K562 (cell line): ENCODE results near the gene GPRIN3. TPM values are rescaled to one million over a fixed set of nuclear protein-coding genes. Genes with fewer than 3 reads are reported as not detected.

Source experiments
- ATAC-seq: fragments of 200-7000 bp; cut with Tn5 transposase; 3 replicates; pipeline ENCODE4 v1.9.1; 2020; ENCODE audit warnings: moderate library complexity
- BruUV-seq: library from RNA; stranded (reverse); fragments of 400-500 nt; replicated peaks from 2 replicates; lab custom pipeline; 2021; lab: Mats Ljungman, UMichigan
- CTCF ChIA-PET: fragments of 300-600 bp; formaldehyde crosslinking; extraction: SDS; loops from one replicate; lab custom pipeline; 2021; ENCODE audit warnings: low intra/inter-chr PET ratio; lab: Yijun Ruan, JAX
- POLR2A ChIA-PET: fragments of 300-600, 350-650 bp; sonication (Branson Sonifier 250); formaldehyde crosslinking; extraction: SDS; loops from one replicate; lab custom pipeline; 2021; ENCODE audit warnings: antibody characterized with exemption, inconsistent platforms; lab: Yijun Ruan, JAX
- DNase-seq, 4 experiments: peaks; one replicate each; pipeline versions ENCODE4 v3.0.0 to v3.0.0-alpha.2; 2011 to 2018; ENCODE audit warnings: low spot score in 3 of 4, mixed read lengths in 3 of 4; ENCODE audit errors: extremely low read depth in 1 of 4
- FAIRE-seq: peaks from 2 replicates; lab custom pipeline; 2011; peaks lifted over from hg19 to GRCh38; lab: Jason Lieb, UNC
- H2AFZ ChIP-seq: 2 replicates; pipeline ENCODE4 v1.6.0; 2011; ENCODE audit warnings: low read depth, low read length, control low read depth, inconsistent platforms
- H3K27ac ChIP-seq: fragments of 200-600 bp; 3 replicates; pipeline ENCODE4 v1.8.0; 2011; ENCODE audit warnings: low read depth, mild to moderate bottlenecking, control low read depth, inconsistent platforms, low read length, moderate library complexity, mixed read lengths; ENCODE audit errors: extremely low read depth
- H3K27me3 ChIP-seq, 2 experiments: fragments of 300-600 bp in 1 of 2; 2 replicates in 1 of 2; 3 replicates in 1 of 2; pipeline versions ENCODE4 v1.6.0 to v1.8.0; 2011; ENCODE audit warnings: inconsistent platforms in 2 of 2, low read length in 2 of 2, mild to moderate bottlenecking in 1 of 2, mixed read lengths in 1 of 2, moderate library complexity in 1 of 2; ENCODE audit not compliant: control insufficient read depth in 2 of 2, insufficient read depth in 2 of 2
- H3K36me3 ChIP-seq: fragments of 300-600 bp; 3 replicates; pipeline ENCODE4 v1.8.0; 2011; ENCODE audit warnings: mild to moderate bottlenecking, low read length, inconsistent platforms; ENCODE audit not compliant: control insufficient read depth, insufficient read depth
- H3K4me1 ChIP-seq, 2 experiments: fragments of 200-600 bp in 1 of 2; replicated peaks in 1 of 2; 2 replicates in 1 of 2; 3 replicates in 1 of 2; pipeline versions ENCODE4 v1.5.1 to v1.8.0; 2011; ENCODE audit warnings: inconsistent platforms in 2 of 2, low read length in 2 of 2, mild to moderate bottlenecking in 1 of 2, mixed read lengths in 1 of 2, moderate library complexity in 1 of 2; ENCODE audit not compliant: control insufficient read depth in 2 of 2, insufficient read depth in 2 of 2
- H3K4me2 ChIP-seq: 2 replicates; pipeline ENCODE4 v1.6.1; 2011; ENCODE audit warnings: low read length, control low read depth, inconsistent platforms, mixed read lengths; ENCODE audit not compliant: insufficient read depth
- H3K4me3 ChIP-seq: fragments of 200-600 bp; sonication (generic), shearing (Covaris generic); 2 replicates; pipeline ENCODE4 v1.5.1; 2016; ENCODE audit warnings: control low read depth, inconsistent platforms
- H3K79me2 ChIP-seq: fragments of 200-600 bp; 3 replicates; pipeline ENCODE4 v1.8.0; 2011; ENCODE audit warnings: low read length, inconsistent platforms; ENCODE audit not compliant: control insufficient read depth, insufficient read depth
- H3K9ac ChIP-seq, 2 experiments: 2 replicates each; pipeline versions ENCODE4 v1.6.0 to v1.6.1; 2011; ENCODE audit warnings: low read depth in 2 of 2, low read length in 2 of 2, control low read depth in 1 of 2, inconsistent platforms in 1 of 2, mild to moderate bottlenecking in 1 of 2, mixed read lengths in 1 of 2; ENCODE audit not compliant: insufficient read depth in 1 of 2
- H3K9me1 ChIP-seq: one replicate; pipeline ENCODE4 v1.6.0; 2011; ENCODE audit warnings: inconsistent platforms, mild to moderate bottlenecking, low read length, moderate library complexity; ENCODE audit not compliant: control insufficient read depth, insufficient read depth
- H3K9me3 ChIP-seq: replicated peaks from 2 replicates; pipeline ENCODE4 v1.5.1; 2011; ENCODE audit warnings: low read depth, low read length, inconsistent platforms; ENCODE audit not compliant: control insufficient read depth, insufficient read depth
- H4K20me1 ChIP-seq: replicated peaks from 2 replicates; pipeline ENCODE4 v1.6.1; 2011; ENCODE audit warnings: low read length, inconsistent platforms, mixed read lengths; ENCODE audit not compliant: control insufficient read depth, insufficient read depth
- ARNT ChIP-seq, 2 experiments: fragments of 450-650 bp; IDR thresholded peaks; 2 replicates each; pipeline ENCODE4 v1.6.1; 2016; ENCODE audit warnings: mild to moderate bottlenecking in 1 of 2
- ERF ChIP-seq: fragments of 450-650 bp; formaldehyde crosslinking; IDR thresholded peaks from 2 replicates; pipeline ENCODE4 v1.4.0; 2020; ENCODE audit warnings: mild to moderate bottlenecking, mixed read lengths
- MCM2 ChIP-seq: fragments of 450-650 bp; IDR thresholded peaks from 2 replicates; pipeline ENCODE4 v1.6.1; 2017; ENCODE audit warnings: low read depth, mild to moderate bottlenecking
- PHB ChIP-seq: fragments of 250-450 bp; sonication (Bioruptor Pico); IDR thresholded peaks from 2 replicates; pipeline ENCODE4 v1.5.0; 2021
- POLR2B ChIP-seq: fragments of 450-650 bp; IDR thresholded peaks from 2 replicates; pipeline ENCODE4 v1.6.1; 2018; ENCODE audit warnings: low read depth; ENCODE audit not compliant: partially characterized antibody
- SREBF2 ChIP-seq: sonication (generic); formaldehyde crosslinking; IDR thresholded peaks from 2 replicates; pipeline ENCODE4 v1.4.0; 2020; ENCODE audit warnings: mild to moderate bottlenecking, missing genetic modification reagents
- TBP ChIP-seq: optimal IDR thresholded peaks from 2 replicates; pipeline ENCODE3; 2011; ENCODE audit warnings: low read depth, low read length, improper control_type of control experiment
- WGBS: fragments of 100-300 bp; shearing (Covaris generic); methylation state at CpG from one replicate; pipeline ENCODE4 v1.1.6; 2016; ENCODE audit warnings: low coverage, mixed read lengths; ENCODE audit not compliant: insufficient coverage; ENCODE audit errors: missing lambda C conversion rate; 5-methylcytosine and 5-hydroxymethylcytosine counted together
- in situ Hi-C: fragments of 300-500 bp; cut with MboI; formaldehyde crosslinking; loops from 4 replicates; pipeline ENCODE4 v1.15.0; 2018; ENCODE audit warnings: inconsistent platforms, mixed read lengths
- intact Hi-C: fragments of 100-400 bp; cut with micrococcal nuclease; formaldehyde crosslinking; loops from 2 replicates; pipeline ENCODE4 v1.14.2; 2022
- polyA plus RNA-seq, 8 experiments: library from polyadenylated mRNA; depleted of rRNA in 4 of 8; stranded (reverse) in 5 of 8; unstranded in 3 of 8; fragments of >200 nt; fragmentation: Nextera tagmentation in 2 of 8; fragmentation: Illumina TruSeq in 1 of 8; extraction: Ambion mirVana in 2 of 8; extraction: Trizol in 1 of 8; gene quantifications; 2 replicates each; pipeline versions ENCODE4 v1.2.1 to v1.2.3, GENCODE V29; 2011 to 2014; ENCODE audit warnings: inconsistent platforms in 1 of 8, missing spikeins in 1 of 8
- total RNA-seq, 7 experiments: library from RNA; depleted of rRNA in 6 of 7; stranded (reverse); fragments of >200 nt in 6 of 7; fragmentation: Illumina TruSeq in 2 of 7; extraction: Trizol in 2 of 7; gene quantifications; 2 replicates each; pipeline versions ENCODE4 v1.2.1 to v1.2.3, GENCODE V29; 2011 to 2021; ENCODE audit warnings: low replicate concordance in 1 of 7
- TF ChIP-seq, protein P1 (sequence below): fragments of 450-650 bp; IDR thresholded peaks from 2 replicates; pipeline ENCODE4 v1.6.1; 2016; ENCODE audit warnings: missing biosample characterization, missing genetic modification characterization
- TF ChIP-seq, protein P2 (sequence below): fragments of 250-450 bp; sonication (Bioruptor Pico); IDR thresholded peaks from 2 replicates; pipeline ENCODE4 v1.5.0; 2021

Gene GPRIN3
- total and polyA plus RNA-seq, 9 of the 15 experiments (the other 6 are each of a cell fraction or from before 2014, with no cell fraction given), result 0.02 TPM; not detected in 8

GRCh38 chr4:89275587-89275986 is 32.0 kb downstream of the GPRIN3 start:
- ChIA-PET CTCF (no interaction called here), POLR2A (no interaction called here)
- Histone ChIP-seq H3K36me3 (no peaks in the 10 kb centered on the region), H3K4me3 (no peak overlapping the region), H3K4me1 (no peaks in the 10 kb centered on the region), H3K9ac (no peak overlapping the region), H3K9me3 (no peaks in the 10 kb centered on the region), H2AFZ (no peak overlapping the region), H3K79me2 (no peaks in the 10 kb centered on the region), H4K20me1 (no peaks in the 10 kb centered on the region)
- no peak for ATAC-seq
- no peak for FAIRE-seq
- no TSS peak for BruUV-seq
- TF ChIP-seq PHB (CRISPR knock-in tag), result no peak
- TF ChIP-seq, protein P1, sequence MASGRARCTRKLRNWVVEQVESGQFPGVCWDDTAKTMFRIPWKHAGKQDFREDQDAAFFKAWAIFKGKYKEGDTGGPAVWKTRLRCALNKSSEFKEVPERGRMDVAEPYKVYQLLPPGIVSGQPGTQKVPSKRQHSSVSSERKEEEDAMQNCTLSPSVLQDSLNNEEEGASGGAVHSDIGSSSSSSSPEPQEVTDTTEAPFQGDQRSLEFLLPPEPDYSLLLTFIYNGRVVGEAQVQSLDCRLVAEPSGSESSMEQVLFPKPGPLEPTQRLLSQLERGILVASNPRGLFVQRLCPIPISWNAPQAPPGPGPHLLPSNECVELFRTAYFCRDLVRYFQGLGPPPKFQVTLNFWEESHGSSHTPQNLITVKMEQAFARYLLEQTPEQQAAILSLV, result no peak
- no peak for TF ChIP-seq TBP
- no peak for TF ChIP-seq ARNT (IDR thresholded peaks at IDR 0.05)
- no peak for TF ChIP-seq POLR2B
- TF ChIP-seq MCM2, result no peak
- no peak for TF ChIP-seq ERF (CRISPR knock-in tag)
- TF ChIP-seq, protein P2, sequence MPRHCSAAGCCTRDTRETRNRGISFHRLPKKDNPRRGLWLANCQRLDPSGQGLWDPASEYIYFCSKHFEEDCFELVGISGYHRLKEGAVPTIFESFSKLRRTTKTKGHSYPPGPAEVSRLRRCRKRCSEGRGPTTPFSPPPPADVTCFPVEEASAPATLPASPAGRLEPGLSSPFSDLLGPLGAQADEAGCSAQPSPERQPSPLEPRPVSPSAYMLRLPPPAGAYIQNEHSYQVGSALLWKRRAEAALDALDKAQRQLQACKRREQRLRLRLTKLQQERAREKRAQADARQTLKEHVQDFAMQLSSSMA (CRISPR knock-in tag), result no peak
- no peak for TF ChIP-seq SREBF2 (CRISPR knock-in tag)
- TF ChIP-seq, all 486 proteins: peak for 0
- H3K9me1 ChIP-seq, result no peaks in the 10 kb centered on the region
- intact Hi-C loops, result no loop called here
- H3K27ac ChIP-seq, result no peak overlapping the region
- H3K27me3 ChIP-seq, result no peaks in the 10 kb centered on the region
- no peak overlapping the region for H3K4me2 ChIP-seq
- in situ Hi-C loops, result no loop called here
- 1% methylated on average over 6 of the region's 6 CpGs for WGBS
- no peak for DNase-seq
